ENCODE data around the gene TPRN.
"Not testable (repeated sequence)": the region's sequence is repeated elsewhere in the genome, so short reads cannot be mapped to it uniquely, and the experiment has no call there.

TPRN gene

GRCh38 chr9:137200311-137201204, at the start of gene TPRN:
TSS of gene TPRN (minus strand) at chr9:137200741. CDS start at chr9:137200711, 30 bp downstream.
- DNase-seq = peak; percentile 96

- no peak for DNase-seq
Observed at GRCh38 chr9:137247916-137248175, 47.3 kb upstream of the TPRN start.

- DNase-seq = no peak
Observed at GRCh38 chr9:137247135-137247915, 46.8 kb upstream of the TPRN start.

GRCh38 chr9:137245450-137246421, 45.2 kb upstream of the TPRN start:
- no peak for DNase-seq

- DNase-seq = no peak
Observed at GRCh38 chr9:137244486-137245449, 44.2 kb upstream of the TPRN start.

GRCh38 chr9:137243626-137244485, 43.3 kb upstream of the TPRN start:
- DNase-seq = no peak

GRCh38 chr9:137243266-137243625, 42.7 kb upstream of the TPRN start:
- not testable (repeated sequence) for DNase-seq

- DNase-seq = no peak
Observed at GRCh38 chr9:137242269-137243203, 42.0 kb upstream of the TPRN start.

GRCh38 chr9:137241490-137242268, 41.1 kb upstream of the TPRN start:
- no peak for DNase-seq

GRCh38 chr9:137240841-137241489, 40.4 kb upstream of the TPRN start, which contains the start of gene TUBB4B:
TSS of gene TUBB4B (plus strand) at chr9:137241287. CDS start at chr9:137241361, 74 bp downstream.
- peak; percentile 99 for DNase-seq

- no peak for DNase-seq
Observed at GRCh38 chr9:137240318-137240840, 39.8 kb upstream of the TPRN start.

GRCh38 chr9:137239541-137240200, 39.1 kb upstream of the TPRN start:
- not testable (repeated sequence) for DNase-seq

GRCh38 chr9:137237759-137238726, 37.5 kb upstream of the TPRN start:
- DNase-seq = no peak

- no peak for DNase-seq
Observed at GRCh38 chr9:137236936-137237421, 36.4 kb upstream of the TPRN start.

GRCh38 chr9:137236238-137236935, 35.8 kb upstream of the TPRN start:
- peak; percentile 30 for DNase-seq
